Bone marrow (tissue), 2 donors: ENCODE results near the gene INTS14.
"Not testable (repeated sequence)": the region's sequence is repeated elsewhere in the genome, so short reads cannot be mapped to it uniquely, and the experiment has no call there.

Source experiments
- DNase-seq, 2 donors: peaks; one replicate each; lab custom pipeline; 2025; lab: John Stamatoyannopoulos, UW

INTS14 gene

GRCh38 chr15:65578904-65579728 lies 31.8 kb downstream of the INTS14 start:
- no peak for DNase-seq

- no peak for DNase-seq
These were observed 33.6 kb downstream of the INTS14 start for GRCh38 chr15:65577129-65577996.

- DNase-seq: no peak
These were observed 34.3 kb downstream of the INTS14 start for GRCh38 chr15:65576664-65577063.

- no peak for DNase-seq
These were observed 39.0 kb downstream of the INTS14 start for GRCh38 chr15:65571971-65572370.

- DNase-seq: no peak
These were observed 41.2 kb downstream of the INTS14 start for GRCh38 chr15:65569728-65570127.

- no peak for DNase-seq
These were observed 49.0 kb downstream of the INTS14 start for GRCh38 chr15:65561934-65562333.

GRCh38 chr15:65559941-65560340 lies 51.0 kb downstream of the INTS14 start:
- no peak for DNase-seq

GRCh38 chr15:65558997-65559760 lies 51.8 kb downstream of the INTS14 start:
- DNase-seq: no peak

- DNase-seq: no peak
These were observed 52.6 kb downstream of the INTS14 start for GRCh38 chr15:65558336-65558735.

GRCh38 chr15:65556622-65557021 lies 54.3 kb downstream of the INTS14 start:
- DNase-seq: no peak

- no peak for DNase-seq
These were observed 57.2 kb downstream of the INTS14 start for GRCh38 chr15:65553691-65554090.

- not testable (repeated sequence) for DNase-seq
These were observed 58.1 kb downstream of the INTS14 start for GRCh38 chr15:65552851-65553250.

- DNase-seq: no peak
These were observed 59.7 kb downstream of the INTS14 start for GRCh38 chr15:65551183-65551582.

- no peak for DNase-seq
These were observed 60.2 kb downstream of the INTS14 start for GRCh38 chr15:65550681-65551098.

GRCh38 chr15:65549288-65549687 lies 61.6 kb downstream of the INTS14 start:
- not testable (repeated sequence) for DNase-seq

GRCh38 chr15:65547841-65548240 lies 63.1 kb downstream of the INTS14 start:
- DNase-seq: no peak

GRCh38 chr15:65541231-65541820 lies 69.6 kb downstream of the INTS14 start:
- DNase-seq: no peak

- DNase-seq: no peak
These were observed 70.6 kb downstream of the INTS14 start for GRCh38 chr15:65540314-65540713.

GRCh38 chr15:65535192-65535591 lies 75.7 kb downstream of the INTS14 start:
- DNase-seq: no peak

GRCh38 chr15:65533057-65533756 lies 77.7 kb downstream of the INTS14 start:
- DNase-seq: no peak

- no peak for DNase-seq
These were observed 78.2 kb downstream of the INTS14 start for GRCh38 chr15:65532738-65533051.
